Stomach (tissue), 4 donors: ENCODE results near the gene AGPAT2.

Experiments used
- POLR2AphosphoS5 ChIP-seq, 3 donors: sonication (generic); formaldehyde crosslinking; IDR thresholded peaks; one replicate each; pipeline ENCODE4 v1.6.1; 2016; ENCODE audit warnings: antibody characterized with exemption in 3 of 3
- TF ChIP-seq, protein P1 (sequence below), 7 experiments: fragments of 450-650 bp in 4 of 7; fragments of 200-600 bp in 3 of 7; sonication (generic) in 3 of 7; IDR thresholded peaks; one replicate each; pipeline ENCODE4 v1.5.1; 2016 to 2019; ENCODE audit warnings: antibody characterized with exemption in 7 of 7, control low read depth in 2 of 7, mild to moderate bottlenecking in 1 of 7

DNA sequence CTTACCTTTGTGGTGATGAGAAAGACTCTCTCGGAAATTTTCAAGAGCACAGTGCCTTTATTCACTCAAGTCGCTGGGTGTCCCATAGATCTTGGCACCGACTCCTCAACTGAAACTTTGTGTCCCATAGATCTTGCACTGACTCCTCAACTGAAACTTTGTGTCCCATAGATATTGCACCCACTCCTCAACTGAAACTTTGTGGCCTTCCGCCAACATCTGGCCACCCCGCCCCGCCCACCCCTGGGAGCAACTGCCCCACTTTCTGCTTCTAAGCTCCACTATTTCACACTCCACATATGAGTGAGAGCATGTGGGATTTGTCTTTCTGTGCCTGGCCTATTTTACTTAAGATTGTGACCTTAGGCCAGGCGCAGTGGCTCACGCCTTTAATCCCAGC, 37.2 kb downstream of the AGPAT2 start:
- TF ChIP-seq, protein P1, sequence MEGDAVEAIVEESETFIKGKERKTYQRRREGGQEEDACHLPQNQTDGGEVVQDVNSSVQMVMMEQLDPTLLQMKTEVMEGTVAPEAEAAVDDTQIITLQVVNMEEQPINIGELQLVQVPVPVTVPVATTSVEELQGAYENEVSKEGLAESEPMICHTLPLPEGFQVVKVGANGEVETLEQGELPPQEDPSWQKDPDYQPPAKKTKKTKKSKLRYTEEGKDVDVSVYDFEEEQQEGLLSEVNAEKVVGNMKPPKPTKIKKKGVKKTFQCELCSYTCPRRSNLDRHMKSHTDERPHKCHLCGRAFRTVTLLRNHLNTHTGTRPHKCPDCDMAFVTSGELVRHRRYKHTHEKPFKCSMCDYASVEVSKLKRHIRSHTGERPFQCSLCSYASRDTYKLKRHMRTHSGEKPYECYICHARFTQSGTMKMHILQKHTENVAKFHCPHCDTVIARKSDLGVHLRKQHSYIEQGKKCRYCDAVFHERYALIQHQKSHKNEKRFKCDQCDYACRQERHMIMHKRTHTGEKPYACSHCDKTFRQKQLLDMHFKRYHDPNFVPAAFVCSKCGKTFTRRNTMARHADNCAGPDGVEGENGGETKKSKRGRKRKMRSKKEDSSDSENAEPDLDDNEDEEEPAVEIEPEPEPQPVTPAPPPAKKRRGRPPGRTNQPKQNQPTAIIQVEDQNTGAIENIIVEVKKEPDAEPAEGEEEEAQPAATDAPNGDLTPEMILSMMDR (IDR thresholded peaks at IDR 0.05) = no peak
- TF ChIP-seq POLR2AphosphoS5 (IDR thresholded peaks at IDR 0.05) = no peak
